Activated CD8-positive, alpha-beta memory T cell treated with anti-CD3 and anti-CD28 coated beads, Interleukin-2, amount 50 U/mL, for 1 hour (primary cell): ENCODE results near the gene NDUFB7.
"Not testable (repeated sequence)": the region's sequence is repeated elsewhere in the genome, so short reads cannot be mapped to it uniquely, and the experiment has no call there.

Experiments used
- DNase-seq: peaks from one replicate; pipeline ENCODE4 v3.0.0-alpha.2; 2020; ENCODE audit errors: extremely low read depth

The NDUFB7 gene

DNA sequence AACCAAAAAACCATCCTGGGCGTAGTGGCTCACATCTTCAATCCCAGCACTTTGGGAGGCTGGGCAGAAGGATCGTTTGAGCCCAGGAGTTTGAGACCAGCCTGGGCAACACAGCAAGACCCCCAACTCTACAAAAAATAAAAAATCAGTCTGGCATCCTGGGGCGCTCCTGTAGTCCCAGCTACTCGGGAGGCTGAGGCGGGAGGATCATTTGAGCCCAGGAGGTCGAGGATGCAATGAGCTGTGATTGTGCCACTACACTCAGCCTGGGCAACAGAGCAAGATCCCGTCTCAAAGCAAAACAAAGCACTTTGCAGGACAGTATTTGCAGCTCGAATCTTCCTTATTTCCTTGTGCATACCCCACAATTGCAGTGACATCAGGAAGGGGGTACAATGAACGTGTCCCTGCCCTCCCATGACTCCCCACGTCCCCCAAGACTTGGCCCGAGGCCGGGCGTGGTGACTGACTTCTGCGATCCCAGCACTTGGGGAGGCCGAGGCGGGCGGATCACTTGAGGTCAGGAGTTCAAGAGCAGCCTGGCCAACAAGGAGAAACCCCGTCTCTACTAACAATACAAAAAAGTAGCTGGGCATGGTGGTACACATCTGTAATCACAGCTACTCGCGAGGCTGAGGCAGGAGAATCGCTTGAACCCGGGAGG lies 870 bp downstream of the NDUFB7 start:
- DNase-seq, result no peak

DNA sequence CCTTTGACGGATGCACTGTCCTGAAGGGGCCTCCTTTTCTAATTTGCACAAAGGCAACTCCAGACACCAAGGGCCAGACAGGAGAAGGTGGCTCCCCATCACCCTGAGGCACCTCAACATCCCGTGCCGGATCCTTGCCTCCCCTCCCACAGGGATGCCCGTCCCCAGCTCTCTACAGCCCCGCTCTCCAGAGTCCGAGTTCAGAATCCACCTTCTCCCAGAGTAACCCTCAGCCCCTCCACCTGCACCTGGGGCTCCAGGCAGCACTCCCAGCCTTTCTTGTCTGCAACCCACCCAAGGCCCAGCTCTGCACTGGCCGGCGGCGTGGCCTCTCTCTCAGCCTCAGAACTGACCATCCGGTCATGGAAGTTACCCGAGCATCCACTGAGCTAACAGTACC lies 4.8 kb downstream of the NDUFB7 start:
- DNase-seq, result no peak

DNA sequence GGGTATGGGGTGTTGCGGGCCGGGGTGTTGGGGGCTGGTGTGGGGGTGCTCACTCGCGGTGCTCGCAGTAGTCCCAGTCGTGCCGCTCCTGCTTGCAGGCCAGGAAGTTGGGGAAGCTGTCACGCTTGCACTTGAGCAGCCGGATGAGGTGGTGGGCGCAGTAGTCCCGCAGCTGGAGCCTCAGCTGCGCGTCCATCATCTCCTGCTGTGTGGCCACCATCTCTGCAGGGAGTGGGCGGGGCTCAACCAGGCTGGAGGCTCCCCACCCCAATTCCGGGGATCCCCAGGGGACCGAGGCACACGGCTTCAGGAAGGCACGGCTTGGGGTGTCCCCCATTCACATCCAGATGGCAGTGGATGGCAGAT lies 5.2 kb downstream of the NDUFB7 start:
- no peak for DNase-seq

DNA sequence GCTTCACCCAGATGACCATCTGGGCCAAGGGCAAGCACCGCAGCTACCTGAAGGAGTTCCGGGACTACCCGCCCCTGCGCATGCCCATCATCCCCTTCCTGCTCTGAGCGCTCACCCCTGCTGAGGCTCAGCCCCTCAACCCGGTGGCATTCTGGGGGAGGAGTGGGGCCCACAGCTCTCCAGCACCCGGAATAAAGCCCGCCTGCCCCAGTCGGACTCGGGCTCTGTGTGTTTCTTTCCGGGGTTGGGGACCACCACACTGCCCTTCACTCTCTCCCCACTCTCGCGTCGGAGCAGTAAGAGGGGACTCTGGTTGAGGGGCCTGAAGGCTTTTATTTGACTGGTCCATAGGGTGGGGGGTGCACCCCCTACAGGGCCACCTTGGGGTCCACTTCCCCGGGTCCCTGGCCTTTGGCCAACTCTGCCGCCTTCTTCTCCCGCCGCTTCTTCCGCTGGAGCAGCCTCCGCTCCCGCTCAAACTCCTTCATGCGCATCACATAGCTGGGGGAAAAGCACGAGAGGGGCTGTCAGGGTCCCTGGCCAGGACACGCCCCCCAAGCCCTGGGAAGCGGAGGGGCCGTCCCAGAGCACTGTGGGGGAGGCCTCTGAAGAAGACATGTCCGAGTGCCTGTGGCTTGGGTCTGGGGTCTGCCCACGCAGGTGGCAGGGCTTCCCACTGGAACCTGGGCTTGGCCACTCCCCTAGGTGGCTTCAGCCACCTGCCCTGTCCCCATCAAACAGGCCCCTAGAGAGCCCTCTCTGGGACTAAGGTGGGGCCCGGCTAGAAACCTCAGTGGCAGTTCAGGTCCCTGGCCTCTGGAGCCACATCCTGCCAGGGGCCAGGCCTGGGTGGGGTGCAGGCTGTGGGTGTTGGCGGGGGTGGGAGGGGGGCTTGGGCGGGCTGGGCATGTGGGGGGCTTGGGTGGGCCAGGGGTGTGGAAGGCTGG lies 5.8 kb downstream of the NDUFB7 start:
- no peak for DNase-seq

DNA sequence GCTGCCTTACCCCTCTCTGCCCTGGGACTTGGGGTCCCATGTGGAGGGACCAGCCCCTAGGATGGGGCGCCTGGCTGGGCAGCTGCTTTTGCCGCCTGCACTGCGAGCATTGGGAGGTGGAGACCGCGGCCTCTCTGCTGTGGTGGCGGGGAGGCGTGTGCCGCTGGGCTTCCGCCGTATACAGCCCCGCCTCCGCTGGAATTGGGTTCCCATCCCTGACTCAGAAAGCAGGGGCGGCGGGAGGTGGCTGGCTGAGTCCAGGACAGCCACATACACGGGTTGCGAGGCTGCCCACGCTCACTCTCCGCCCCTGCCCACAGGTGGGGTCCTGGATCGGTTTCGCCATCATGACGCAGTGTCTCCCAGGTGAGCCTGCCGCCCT lies 6.6 kb downstream of the NDUFB7 start:
- DNase-seq, result no peak

DNA sequence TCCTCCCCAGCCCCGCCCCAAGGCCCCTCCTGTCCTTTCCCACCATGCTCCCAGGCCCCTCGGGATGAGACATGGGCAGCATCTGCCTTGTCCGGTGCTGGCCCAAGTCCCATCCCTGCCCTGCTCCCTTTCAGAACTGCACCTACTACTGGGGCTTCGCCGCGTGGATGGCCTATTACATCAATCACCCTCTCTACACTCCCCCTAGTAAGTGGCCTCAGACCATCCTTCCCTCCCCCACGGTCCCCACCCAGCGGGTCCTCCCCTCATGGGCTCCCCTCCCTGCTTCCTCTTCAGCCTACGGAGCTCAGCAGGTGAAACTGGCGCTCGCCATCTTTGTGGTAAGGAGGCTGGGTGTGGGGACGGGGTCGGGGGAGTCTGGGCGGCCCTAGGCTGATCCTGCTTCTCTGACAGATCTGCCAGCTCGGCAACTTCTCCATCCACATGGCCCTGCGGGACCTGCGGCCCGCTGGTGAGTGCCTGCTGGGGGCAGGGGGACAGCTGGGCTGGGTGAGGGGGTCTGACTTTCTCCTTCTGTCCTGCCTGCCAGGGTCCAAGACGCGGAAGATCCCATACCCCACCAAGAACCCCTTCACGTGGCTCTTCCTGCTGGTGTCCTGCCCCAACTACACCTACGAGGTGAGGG lies 7.1 kb downstream of the NDUFB7 start:
- DNase-seq, result not testable (repeated sequence)

DNA sequence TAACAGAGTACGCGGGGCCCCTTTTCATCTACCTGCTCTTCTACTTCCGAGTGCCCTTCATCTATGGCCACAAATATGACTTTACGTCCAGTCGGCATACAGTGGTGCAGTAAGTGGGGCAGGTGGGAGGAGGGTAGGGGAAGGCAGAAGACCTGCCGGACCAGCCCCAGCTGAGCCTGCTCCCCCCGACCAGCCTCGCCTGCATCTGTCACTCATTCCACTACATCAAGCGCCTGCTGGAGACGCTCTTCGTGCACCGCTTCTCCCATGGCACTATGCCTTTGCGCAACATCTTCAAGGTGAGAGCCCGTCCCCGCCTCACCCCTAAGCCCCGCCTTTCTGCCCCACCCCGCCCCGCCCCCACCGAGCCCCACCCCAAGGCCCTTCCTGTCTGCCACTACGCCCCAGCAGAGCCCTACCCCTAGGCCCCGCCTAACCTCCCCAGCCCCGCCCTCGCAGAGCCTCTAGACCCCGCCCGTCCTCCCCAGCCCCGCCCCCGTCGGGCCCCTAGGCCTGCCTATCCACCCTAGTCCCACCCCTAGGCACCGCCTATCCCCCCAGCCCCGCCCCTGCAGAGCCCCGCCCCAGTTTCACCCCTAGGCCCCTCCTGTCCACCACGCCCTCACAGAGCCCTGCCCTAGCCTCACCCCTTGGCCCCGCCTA lies 7.7 kb downstream of the NDUFB7 start:
- DNase-seq, result no peak

DNA sequence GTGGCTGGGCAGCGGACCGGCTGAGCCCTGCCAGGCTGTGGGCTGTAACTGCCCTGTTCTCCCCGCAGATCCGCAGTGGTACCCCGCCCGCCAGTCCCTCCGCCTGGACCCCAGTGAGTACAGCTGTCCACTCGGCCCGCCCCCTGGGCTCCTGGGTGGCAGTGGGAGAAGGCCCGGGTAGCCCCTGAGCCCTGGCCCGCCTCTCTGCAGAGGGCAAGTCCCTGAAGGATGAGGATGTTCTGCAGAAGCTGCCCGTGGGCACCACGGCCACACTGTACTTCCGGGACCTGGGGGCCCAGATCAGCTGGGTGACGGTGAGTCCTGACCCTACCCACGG lies 8.3 kb downstream of the NDUFB7 start:
- no peak for DNase-seq

DNA sequence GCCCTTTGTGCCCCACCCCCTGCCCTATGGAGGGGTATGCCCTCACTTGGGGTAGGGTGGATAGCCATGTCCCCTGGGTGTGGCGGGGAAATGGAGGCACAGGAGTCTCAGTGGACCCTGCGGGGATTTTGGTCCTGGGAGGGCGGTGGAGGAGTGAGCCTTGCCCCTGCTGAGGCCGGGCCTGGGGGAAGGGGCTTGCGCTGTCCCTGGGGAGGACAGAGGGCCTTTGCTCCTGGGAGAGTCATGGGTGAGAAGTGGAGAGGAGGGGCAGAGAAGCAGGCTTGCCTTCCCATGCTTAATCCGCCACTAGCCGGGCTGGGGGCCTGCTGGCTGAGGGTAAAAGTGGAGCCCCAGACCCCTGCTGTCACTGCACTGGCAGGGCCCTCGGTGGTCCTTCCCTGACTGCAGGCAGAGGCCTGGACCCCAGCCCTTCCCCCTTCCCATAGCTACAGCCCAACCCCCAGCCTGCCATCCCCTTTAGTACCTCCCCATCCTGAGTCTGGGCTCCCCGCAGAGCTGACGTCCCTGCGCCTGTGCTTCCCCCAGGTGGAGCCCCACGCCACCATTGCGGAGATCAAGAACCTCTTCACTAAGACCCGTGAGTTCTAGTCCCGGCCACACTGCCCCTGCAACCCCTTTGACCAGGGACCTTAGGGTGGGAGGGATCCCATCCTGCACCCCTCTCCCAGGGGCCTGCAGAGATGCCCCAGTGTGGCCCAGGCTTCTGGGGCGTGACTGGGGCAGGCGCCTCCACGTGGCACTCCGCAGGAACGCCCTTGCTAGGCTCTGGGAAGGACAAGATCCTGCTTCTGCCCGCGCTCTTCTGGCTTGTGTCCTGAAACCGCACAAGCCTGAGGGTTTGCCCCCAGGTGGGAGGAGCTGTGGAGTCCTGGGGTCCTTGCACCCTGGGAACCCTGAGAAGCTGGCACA lies 8.9 kb downstream of the NDUFB7 start:
- no peak for DNase-seq

DNA sequence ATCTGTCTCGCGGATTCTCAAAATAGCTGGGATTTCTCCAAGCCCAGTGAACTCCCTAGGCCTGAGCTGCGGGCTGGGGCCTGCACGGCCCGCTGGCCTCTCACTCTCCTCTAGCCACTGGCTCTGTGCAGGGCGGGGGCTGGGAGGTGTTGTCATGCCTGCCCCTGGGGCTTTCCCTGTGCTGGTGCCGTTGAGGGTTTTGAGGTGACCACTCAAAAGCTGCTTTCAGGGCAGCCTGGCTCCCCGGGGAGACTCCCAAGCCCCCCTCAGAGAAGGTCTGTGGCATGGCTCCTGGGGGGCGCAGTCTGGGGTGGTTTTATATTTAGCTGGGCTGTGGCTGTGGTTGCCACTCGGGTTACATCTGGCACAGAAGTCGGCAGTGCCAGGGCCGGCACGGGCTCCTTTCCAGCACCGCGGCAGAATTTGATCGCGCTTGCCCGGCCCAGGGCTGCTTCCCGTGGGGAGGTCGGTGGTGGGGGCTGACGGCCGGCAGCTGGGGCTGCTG lies 10.0 kb downstream of the NDUFB7 start:
- DNase-seq, result no peak

DNA sequence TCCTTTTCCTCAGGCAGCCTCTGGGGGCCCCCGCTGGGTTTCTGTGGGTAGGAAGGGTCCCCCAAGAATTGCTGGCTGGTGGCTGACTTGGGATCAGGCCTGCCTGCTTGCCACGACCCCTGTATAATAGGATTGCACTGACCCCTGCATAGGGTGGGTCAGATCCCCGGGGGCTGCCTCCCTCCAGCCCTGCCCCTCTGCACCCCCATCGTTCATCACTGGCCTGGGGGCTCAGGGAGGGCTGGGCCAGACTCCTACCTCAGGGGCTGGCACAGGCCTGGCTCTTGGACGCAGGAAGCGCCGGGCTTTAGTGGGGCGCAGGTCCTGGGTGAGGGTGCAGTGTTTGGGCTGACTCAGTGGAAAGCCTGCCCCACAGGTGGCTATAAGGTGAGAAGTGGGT lies 10.6 kb downstream of the NDUFB7 start:
- DNase-seq, result no peak

DNA sequence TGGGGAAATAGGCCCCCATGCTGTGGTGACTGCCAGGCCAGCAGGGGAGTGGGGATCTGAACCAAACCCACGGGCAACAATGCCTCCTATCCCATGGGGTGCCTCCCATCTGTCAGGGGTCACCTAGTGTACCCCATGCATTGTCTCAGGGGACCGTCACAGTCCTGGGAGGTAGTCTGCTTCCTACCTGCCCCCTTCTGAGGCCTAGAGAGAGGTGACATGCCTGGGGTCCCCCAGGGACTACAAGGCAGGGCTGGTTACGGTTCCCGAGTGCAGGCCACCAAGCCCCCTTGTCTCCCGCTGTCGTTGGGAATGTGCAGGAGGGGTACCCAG lies 11.1 kb downstream of the NDUFB7 start:
- no peak for DNase-seq

DNA sequence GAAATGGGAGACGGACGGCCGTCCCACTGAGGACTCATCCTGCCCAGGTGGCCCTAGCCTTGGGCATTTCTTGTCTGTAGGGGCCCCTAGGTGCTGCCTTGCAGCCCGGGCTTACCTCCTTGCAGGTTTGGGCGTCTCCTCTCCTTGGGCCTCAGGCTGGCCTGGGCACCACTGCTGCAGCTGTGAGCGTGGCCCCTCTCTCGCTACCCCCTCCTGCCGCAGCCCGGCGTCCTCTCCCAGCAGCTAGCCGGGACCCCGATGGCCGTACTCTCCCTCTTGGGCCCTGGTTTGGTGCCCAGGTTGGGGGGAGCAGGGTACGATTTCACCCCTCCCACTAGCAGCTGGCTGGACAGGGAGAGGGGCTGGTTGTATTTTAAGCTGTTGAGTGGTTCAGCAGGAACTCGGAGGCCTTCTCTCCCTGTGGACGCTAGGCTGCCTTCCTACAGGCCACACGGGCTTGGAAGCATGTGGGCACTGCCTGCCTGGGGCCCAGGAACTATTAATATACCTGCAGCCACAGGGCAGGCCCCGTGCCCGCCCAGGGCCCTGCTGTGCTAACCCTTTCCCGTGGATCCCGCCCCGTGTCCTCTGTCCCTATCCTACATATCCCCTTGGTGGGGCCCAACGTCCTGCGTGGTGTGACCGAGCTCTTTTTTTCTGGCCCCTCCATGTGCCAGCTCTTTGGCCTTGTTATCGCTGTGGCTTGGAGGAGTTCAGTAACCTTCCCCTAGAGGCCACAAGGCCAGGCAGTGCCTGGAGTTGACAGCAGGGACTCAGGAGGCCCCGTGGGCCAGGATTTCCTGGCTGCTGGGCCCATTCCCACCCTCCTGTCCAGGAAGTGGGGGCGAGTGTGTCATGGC lies 11.7 kb downstream of the NDUFB7 start:
- no peak for DNase-seq

DNA sequence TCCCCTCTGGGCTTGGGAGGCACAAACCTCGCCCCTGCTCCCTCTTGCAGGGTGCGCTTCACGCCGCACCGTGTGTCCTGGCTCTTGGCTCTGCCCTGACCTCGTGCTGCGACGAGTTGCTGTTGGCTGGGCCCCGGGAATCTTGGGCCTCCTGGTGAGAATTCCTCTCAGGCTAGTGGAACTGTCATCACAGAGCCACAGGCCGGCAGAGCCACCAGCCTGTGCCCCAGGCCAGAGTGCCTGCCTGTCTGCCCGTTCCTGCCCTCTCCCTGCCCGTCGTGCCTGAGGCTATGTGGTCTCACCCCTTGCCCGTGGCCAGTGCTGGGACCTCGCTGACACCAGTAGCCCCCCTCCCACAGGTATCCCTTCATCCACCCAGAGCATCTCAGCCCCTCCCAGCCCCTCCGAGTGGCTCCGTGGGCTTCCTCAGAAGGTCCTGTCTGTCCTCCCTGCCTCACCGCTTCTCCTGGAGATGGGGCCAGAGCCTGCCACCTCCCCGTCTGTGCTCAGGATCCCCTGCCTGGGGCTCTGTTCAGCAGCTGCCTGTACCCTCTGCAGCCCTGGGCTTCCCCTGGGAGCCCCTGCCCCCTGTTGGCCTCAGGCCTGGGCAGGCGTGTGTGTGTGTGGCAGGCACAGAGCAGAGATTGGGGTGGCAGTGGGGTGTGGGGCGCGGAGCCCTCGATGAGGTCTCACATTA lies 13.3 kb downstream of the NDUFB7 start:
- no peak for DNase-seq

DNA sequence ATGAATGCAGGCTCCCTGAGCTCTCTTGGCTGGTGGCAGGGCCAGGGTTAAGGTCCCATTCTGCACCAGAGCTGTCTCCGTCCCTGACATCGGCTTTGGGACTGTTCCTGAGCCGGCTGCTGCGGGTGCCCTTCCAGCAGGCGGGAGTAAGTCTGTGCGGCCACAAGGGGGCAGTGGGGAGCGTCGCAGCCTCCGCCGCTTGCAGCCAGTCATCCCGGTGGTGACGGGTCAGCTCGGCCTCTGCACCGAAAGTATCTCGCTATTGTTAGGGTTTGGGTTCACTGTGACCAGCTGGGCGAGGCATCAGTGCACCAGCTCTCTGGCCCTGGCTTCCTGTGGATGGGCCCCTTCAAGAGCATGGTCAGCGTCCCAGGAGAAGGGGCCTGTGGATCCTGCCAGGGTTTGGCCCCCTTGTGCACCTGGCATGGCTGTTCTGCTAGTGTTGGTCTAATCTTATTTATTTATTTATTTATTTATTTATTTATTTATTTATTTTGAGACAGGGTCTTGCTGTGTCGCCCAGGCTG lies 15.1 kb downstream of the NDUFB7 start:
- DNase-seq, result no peak

DNA sequence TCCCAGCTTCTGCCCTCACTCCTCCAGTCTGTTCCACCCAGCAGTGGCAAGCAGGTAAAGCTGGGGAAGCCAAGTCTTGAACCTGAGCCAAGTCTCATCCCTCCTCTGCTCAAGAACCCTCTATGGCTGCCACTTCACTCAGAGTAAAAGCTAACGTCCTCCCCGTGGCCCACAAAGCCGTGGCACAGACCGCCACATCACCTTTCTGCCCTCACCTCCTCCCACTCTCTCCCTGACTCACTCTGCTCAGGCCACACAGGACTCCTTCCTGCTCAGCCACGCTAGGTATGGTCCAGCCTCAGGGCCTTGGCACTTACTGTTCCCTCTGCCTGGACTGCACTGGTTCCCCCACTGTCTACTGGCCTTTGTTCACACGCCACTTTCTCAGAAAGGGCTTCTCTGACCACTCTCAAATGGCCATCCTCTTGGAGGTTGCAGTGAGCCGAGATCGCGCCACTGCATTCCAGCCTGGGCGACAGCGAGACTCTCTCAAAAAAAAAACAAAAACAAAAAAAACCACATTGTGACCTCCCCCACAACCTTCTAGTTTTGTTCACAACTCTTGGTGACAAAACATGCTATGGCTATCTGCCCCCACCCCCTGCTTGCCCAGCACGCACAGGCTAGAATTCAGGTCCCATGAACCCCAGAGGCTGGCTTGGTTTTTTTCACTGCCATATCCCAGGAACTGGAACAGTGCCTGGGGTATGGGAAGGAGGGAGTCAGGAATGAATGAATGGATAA lies 15.8 kb downstream of the NDUFB7 start:
- DNase-seq, result no peak

DNA sequence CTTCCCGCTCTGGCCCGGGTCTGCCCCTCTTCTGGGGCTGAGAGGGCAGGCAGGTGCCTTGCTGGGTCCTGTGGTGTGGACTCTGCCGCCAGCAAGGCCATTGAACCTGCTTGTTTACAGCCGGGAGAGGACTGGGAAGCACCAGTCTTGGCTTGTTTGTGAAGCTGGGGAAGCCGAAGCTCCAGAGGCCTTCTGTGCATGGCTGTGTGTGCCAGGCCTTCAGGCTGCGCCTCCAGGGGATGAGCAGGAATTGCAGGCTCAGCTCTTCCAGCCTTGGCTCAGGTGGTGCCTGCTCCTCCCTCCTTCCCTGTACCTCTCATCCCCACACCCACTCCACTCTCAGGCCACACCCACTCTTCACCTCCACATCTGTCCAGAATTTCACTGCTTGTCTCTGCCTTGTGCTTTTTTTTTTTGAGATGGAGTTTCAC lies 17.5 kb downstream of the NDUFB7 start:
- DNase-seq, result no peak

DNA sequence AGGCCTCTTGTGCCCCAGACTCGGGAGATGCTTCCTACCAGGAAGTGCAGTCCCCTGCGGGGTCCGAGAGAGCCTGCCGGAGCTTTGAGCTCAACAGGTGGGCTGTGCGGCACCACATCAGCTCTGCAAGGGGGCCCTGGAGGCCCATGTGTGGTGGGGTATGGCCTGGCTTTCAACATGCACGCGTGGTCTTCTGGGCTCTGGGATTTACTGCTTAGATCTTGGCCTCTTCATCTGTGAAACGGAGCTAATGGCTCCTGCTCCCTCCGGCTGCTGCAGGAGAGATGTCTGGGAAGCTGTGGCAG lies 18.0 kb downstream of the NDUFB7 start:
- no peak for DNase-seq
